ENCODE data around the gene GRK3. TPM values are rescaled to one million over a fixed set of nuclear protein-coding genes. Genes with fewer than 3 reads are reported as not detected.

GRK3 gene
- total and polyA plus RNA-seq, 2 of the 4 experiments (the other 2 are of a cell fraction): 0.58 to 1.6 TPM

- WGBS, 2 experiments (ENCODE audit: extremely low coverage in 2 of 2, insufficient read length in 1 of 2): no CpG with 5 or more reads among the region's 5 CpGs
- H2AK9ac ChIP-seq (replicated peaks; ENCODE audit: low read depth, low read length, poor library complexity): no peak overlapping the region
- no peak overlapping the region for H3K4me2 ChIP-seq (ENCODE audit: low read depth, low read length)
- no peak overlapping the region for H3K27ac ChIP-seq (ENCODE audit: insufficient read depth, low read length)
- TF ChIP-seq USF2 (IDR thresholded peaks at IDR 0.05; ENCODE audit: low read depth, low read length): no peak
- no peak for TF ChIP-seq SMC3 (IDR thresholded peaks at IDR 0.05; ENCODE audit: low read depth, low read length)
- TF ChIP-seq RCOR1 (IDR thresholded peaks at IDR 0.05; ENCODE audit: insufficient replicate concordance, low read length): no peak
- no peak for TF ChIP-seq BHLHE40 (IDR thresholded peaks at IDR 0.05; ENCODE audit: low read depth, low read length)
- TF ChIP-seq CEBPB (IDR thresholded peaks at IDR 0.05; ENCODE audit: low read depth, low read length): no peak
- no peak for TF ChIP-seq MXI1 (IDR thresholded peaks at IDR 0.05; ENCODE audit: borderline replicate concordance, low read depth, low read length)
- TF ChIP-seq MAZ (IDR thresholded peaks at IDR 0.05; ENCODE audit: borderline replicate concordance, low read depth, low read length): no peak
- TF ChIP-seq MAFK (IDR thresholded peaks at IDR 0.05; ENCODE audit: low read depth, low read length): no peak
- TF ChIP-seq CTCF (conservative IDR thresholded peaks at IDR 0.05; ENCODE audit: low read depth, low read length): no peak
- TF ChIP-seq NFE2L2 (IDR thresholded peaks at IDR 0.05; ENCODE audit: low read depth, low read length): no peak
- no peak for TF ChIP-seq CHD1 (IDR thresholded peaks at IDR 0.05; ENCODE audit: low read depth, low read length)
- no peak for TF ChIP-seq FOS (IDR thresholded peaks at IDR 0.05; ENCODE audit: low read depth, low read length)
- TF ChIP-seq RAD21 (IDR thresholded peaks at IDR 0.05; ENCODE audit: low read length): no peak
- no peak for TF ChIP-seq ELK1 (IDR thresholded peaks at IDR 0.05; ENCODE audit: borderline replicate concordance, low read depth, low read length)
- H3K4ac ChIP-seq (ENCODE audit: low read depth, low read length): no peak overlapping the region
- no peak overlapping the region for H4K5ac ChIP-seq (ENCODE audit: low read depth, low read length)
- H3K4me3 ChIP-seq (ENCODE audit: insufficient read depth, low read depth, low read length): no peak overlapping the region
- CTCF ChIA-PET: no interaction called here
- no peak overlapping the region for H4K8ac ChIP-seq (ENCODE audit: low read depth in 2 of 2, low read length in 2 of 2)
- H2BK15ac ChIP-seq (ENCODE audit: low read depth, low read length): no peak overlapping the region
- H2BK5ac ChIP-seq (ENCODE audit: low read depth, low read length, poor library complexity, severe bottlenecking): no peak overlapping the region
- H3K18ac ChIP-seq (ENCODE audit: low read depth, low read length): no peak overlapping the region
- H3K4me1 ChIP-seq (ENCODE audit: control insufficient read depth, insufficient read depth, low read length): no peaks in the 10 kb centered on the region
- BruUV-seq (replicated peaks): no TSS peak
- H3K14ac ChIP-seq (replicated peaks; ENCODE audit: low read depth, low read length): no peak overlapping the region
- no peak overlapping the region for H3K56ac ChIP-seq (ENCODE audit: extremely low read depth, insufficient read depth, low read length)
- H3K36me3 ChIP-seq (ENCODE audit: control insufficient read depth, insufficient read depth, low read length): no peaks in the 10 kb centered on the region
- in situ Hi-C loops (cut with MboI; ENCODE audit: low sequenced_read_pairs): no loop called here
- no peak overlapping the region for H3K23ac ChIP-seq (ENCODE audit: low read depth, low read length)
- H3K9ac ChIP-seq (ENCODE audit: low read depth, low read length): no peak overlapping the region
- POLR2A ChIA-PET (ENCODE audit: unreplicated experiment): no interaction called here
- H3K79me1 ChIP-seq (ENCODE audit: low read depth in 1 of 2, low read length in 2 of 2): no peaks in the 10 kb centered on the region
- no peaks in the 10 kb centered on the region for H3K27me3 ChIP-seq (ENCODE audit: control insufficient read depth, insufficient read depth, low read length)
- dilution Hi-C loops (cut with HindIII; ENCODE audit: low sequenced_read_pairs, unreplicated experiment): no loop called here
- H2BK20ac ChIP-seq (ENCODE audit: low read depth, low read length): no peak overlapping the region
- H4K20me1 ChIP-seq (ENCODE audit: insufficient read depth, low read length): no peaks in the 10 kb centered on the region
- DNase-seq (no peak), ATAC-seq (ENCODE audit: low read depth) (no peak)
- no peaks in the 10 kb centered on the region for H3K9me3 ChIP-seq (ENCODE audit: control insufficient read depth, insufficient read depth, low read length)
- no peak overlapping the region for H2AFZ ChIP-seq (replicated peaks; ENCODE audit: low read length, poor library complexity)
- no peak overlapping the region for H2BK120ac ChIP-seq (ENCODE audit: low read depth, low read length)
- no peaks in the 10 kb centered on the region for H3K9me1 ChIP-seq (ENCODE audit: insufficient read depth, low read length)
- H2AK5ac ChIP-seq (ENCODE audit: low read depth, low read length): no peak overlapping the region
- H4K91ac ChIP-seq (ENCODE audit: insufficient read depth, low read depth, low read length): no peak overlapping the region
- intact Hi-C loops (cut with micrococcal nuclease): no loop called here
Measured at GRCh38 chr22:25695146-25695545, 130.7 kb downstream of the GRK3 start.

Data from IMR-90 (cell line).